Astrocyte (in vitro differentiated cells and primary cell): ENCODE data around the gene ARMC12. TPM values are rescaled to one million over a fixed set of nuclear protein-coding genes. Genes with fewer than 3 reads are reported as not detected.

Source experiments
- DNase-seq: peaks from one replicate; pipeline ENCODE4 v3.0.0-alpha.2; 2010; ENCODE audit warnings: low read depth
- FAIRE-seq: peaks from 2 replicates; lab custom pipeline; 2011; peaks lifted over from hg19 to GRCh38; lab: Jason Lieb, UNC
- H2AFZ ChIP-seq: 2 replicates; pipeline ENCODE4 v1.6.0; 2012; ENCODE audit warnings: low read depth, low read length, inconsistent platforms
- H3K27ac ChIP-seq: 2 replicates; pipeline ENCODE4 v1.5.1; 2011; ENCODE audit warnings: low read depth, low read length, inconsistent platforms
- H3K27me3 ChIP-seq: 2 replicates; pipeline ENCODE4 v1.6.0; 2011; ENCODE audit warnings: low read length, inconsistent platforms; ENCODE audit not compliant: insufficient read depth
- H3K36me3 ChIP-seq: 2 replicates; pipeline ENCODE4 v1.5.1; 2011; ENCODE audit warnings: low read length, inconsistent platforms; ENCODE audit not compliant: insufficient read depth
- H3K4me1 ChIP-seq: 2 replicates; pipeline ENCODE4 v1.5.1; 2011; ENCODE audit warnings: low read length, inconsistent platforms; ENCODE audit not compliant: insufficient read depth
- H3K4me2 ChIP-seq: 2 replicates; pipeline ENCODE4 v1.6.0; 2012; ENCODE audit warnings: low read length, inconsistent platforms
- H3K4me3 ChIP-seq: 2 replicates; pipeline ENCODE4 v1.5.1; 2011; ENCODE audit warnings: low read depth, mild to moderate bottlenecking, low read length, inconsistent platforms; ENCODE audit not compliant: insufficient read depth
- H3K79me2 ChIP-seq: 2 replicates; pipeline ENCODE4 v1.6.0; 2012; ENCODE audit warnings: mild to moderate bottlenecking, low read length, inconsistent platforms; ENCODE audit not compliant: insufficient read depth
- H3K9ac ChIP-seq: 2 replicates; pipeline ENCODE4 v1.6.0; 2012; ENCODE audit warnings: mild to moderate bottlenecking, low read length, inconsistent platforms
- H3K9me3 ChIP-seq: 2 replicates; pipeline ENCODE4 v1.5.1; 2012; ENCODE audit warnings: low read depth, mild to moderate bottlenecking, low read length, inconsistent platforms; ENCODE audit not compliant: insufficient read depth
- H4K20me1 ChIP-seq: 2 replicates; pipeline ENCODE4 v1.6.0; 2012; ENCODE audit warnings: low read length, inconsistent platforms; ENCODE audit not compliant: insufficient read depth
- H3K27ac Mint-ChIP-seq: one replicate; pipeline ENCODE4 v1.8.0; 2021; ENCODE audit warnings: mild to moderate bottlenecking, mixed read lengths; ENCODE audit not compliant: unreplicated experiment
- H3K27me3 Mint-ChIP-seq: one replicate; pipeline ENCODE4 v1.8.0; 2021; ENCODE audit warnings: low read depth, mixed read lengths; ENCODE audit not compliant: unreplicated experiment
- H3K36me3 Mint-ChIP-seq: one replicate; pipeline ENCODE4 v1.8.0; 2021; ENCODE audit warnings: low read depth, mixed read lengths; ENCODE audit not compliant: unreplicated experiment
- H3K4me1 Mint-ChIP-seq: one replicate; pipeline ENCODE4 v1.8.0; 2021; ENCODE audit warnings: low read depth, mixed read lengths; ENCODE audit not compliant: unreplicated experiment
- H3K4me3 Mint-ChIP-seq: one replicate; pipeline ENCODE4 v1.8.0; 2021; ENCODE audit warnings: mild to moderate bottlenecking, moderate library complexity, mixed read lengths; ENCODE audit not compliant: unreplicated experiment
- H3K9me3 Mint-ChIP-seq: one replicate; pipeline ENCODE4 v1.8.0; 2021; ENCODE audit warnings: mild to moderate bottlenecking, mixed read lengths; ENCODE audit not compliant: unreplicated experiment
- EZH2 ChIP-seq: IDR thresholded peaks from 2 replicates; pipeline ENCODE4 v1.6.1; 2012; ENCODE audit warnings: mild to moderate bottlenecking, low read length, inconsistent platforms; ENCODE audit not compliant: insufficient read depth
- total RNA-seq: library from RNA; stranded (reverse); gene quantifications from 2 replicates; pipeline ENCODE4 v1.2.1, GENCODE V29; 2021
- TF ChIP-seq, protein P1 (sequence below): IDR thresholded peaks from 2 replicates; pipeline ENCODE4 v1.5.1; 2011; ENCODE audit warnings: low read depth, mild to moderate bottlenecking, inconsistent platforms, low read length, moderate library complexity; ENCODE audit not compliant: insufficient read depth

ARMC12 gene
- total RNA-seq, 1 donor from 2014 or later: 0.25 TPM

DNA sequence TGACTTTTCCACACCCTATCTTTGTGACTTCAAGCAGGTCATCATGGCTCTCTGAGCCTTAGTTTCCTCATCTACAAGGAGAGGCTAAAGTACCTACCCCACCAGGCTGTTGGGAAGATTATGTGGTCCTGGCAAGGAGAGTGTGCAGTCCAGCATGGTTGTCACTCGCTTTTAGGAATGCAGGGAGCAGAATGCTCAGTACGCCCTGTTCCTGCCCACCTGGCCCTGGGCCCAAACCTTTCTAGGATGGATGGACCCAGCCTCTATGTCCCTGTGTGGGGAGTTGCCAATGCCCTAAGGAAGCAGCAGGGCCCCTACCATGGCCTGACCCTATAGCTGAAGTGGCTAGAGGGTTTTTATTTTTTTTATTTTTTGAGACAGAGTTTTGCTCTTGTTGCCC lies 41.6 kb downstream of the ARMC12 start:
- DNase-seq: no peak
- no peak overlapping the region for H2AFZ ChIP-seq
- no peak for FAIRE-seq
- H3K9ac ChIP-seq: no peak overlapping the region
- Mint-ChIP-seq H3K4me3 (no peak overlapping the region), H3K36me3 (no peaks in the 10 kb centered on the region), H3K9me3 (peaks cover 2% of the 10 kb centered on the region), H3K4me1 (no peaks in the 10 kb centered on the region), H3K27me3 (peaks cover 51% of the 10 kb centered on the region), H3K27ac (no peak overlapping the region)
- H3K36me3 ChIP-seq: no peaks in the 10 kb centered on the region
- no peaks in the 10 kb centered on the region for H4K20me1 ChIP-seq
- no peak overlapping the region for H3K27ac ChIP-seq
- TF ChIP-seq, protein P1, sequence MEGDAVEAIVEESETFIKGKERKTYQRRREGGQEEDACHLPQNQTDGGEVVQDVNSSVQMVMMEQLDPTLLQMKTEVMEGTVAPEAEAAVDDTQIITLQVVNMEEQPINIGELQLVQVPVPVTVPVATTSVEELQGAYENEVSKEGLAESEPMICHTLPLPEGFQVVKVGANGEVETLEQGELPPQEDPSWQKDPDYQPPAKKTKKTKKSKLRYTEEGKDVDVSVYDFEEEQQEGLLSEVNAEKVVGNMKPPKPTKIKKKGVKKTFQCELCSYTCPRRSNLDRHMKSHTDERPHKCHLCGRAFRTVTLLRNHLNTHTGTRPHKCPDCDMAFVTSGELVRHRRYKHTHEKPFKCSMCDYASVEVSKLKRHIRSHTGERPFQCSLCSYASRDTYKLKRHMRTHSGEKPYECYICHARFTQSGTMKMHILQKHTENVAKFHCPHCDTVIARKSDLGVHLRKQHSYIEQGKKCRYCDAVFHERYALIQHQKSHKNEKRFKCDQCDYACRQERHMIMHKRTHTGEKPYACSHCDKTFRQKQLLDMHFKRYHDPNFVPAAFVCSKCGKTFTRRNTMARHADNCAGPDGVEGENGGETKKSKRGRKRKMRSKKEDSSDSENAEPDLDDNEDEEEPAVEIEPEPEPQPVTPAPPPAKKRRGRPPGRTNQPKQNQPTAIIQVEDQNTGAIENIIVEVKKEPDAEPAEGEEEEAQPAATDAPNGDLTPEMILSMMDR: no peak
- no peak for TF ChIP-seq EZH2
- H3K27me3 ChIP-seq: peaks cover 8% of the 10 kb centered on the region
- no peaks in the 10 kb centered on the region for H3K9me3 ChIP-seq
- H3K4me1 ChIP-seq: no peaks in the 10 kb centered on the region
- no peak overlapping the region for H3K4me2 ChIP-seq
- H3K4me3 ChIP-seq: no peak overlapping the region
- H3K79me2 ChIP-seq: no peaks in the 10 kb centered on the region

DNA sequence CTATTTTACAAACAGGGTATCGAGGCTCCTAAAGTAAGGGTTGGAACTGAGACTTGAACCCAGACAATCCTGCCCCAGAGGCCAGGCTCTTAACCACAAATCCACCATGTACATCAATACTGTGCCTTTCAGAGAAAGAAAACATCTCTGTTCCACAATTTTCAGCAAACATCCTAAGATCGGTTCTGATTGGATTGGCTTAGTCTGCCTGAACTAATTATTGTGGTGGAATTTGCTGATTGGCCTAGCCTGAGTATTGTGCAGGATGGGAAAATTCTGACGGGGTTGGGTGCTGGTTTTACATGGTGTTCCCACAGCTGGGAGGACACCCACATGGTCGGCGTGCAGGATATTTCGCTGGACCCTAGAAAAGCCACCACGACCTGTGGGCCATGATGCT lies 43.9 kb downstream of the ARMC12 start, which contains the start of gene CLPSL1:
Gene CLPSL1 (plus strand): TSS at position 301 of the 400 bp plus-strand sequence. CDS start 92 bp downstream, at position 393.
- H3K4me1 ChIP-seq: no peaks in the 10 kb centered on the region

DNA sequence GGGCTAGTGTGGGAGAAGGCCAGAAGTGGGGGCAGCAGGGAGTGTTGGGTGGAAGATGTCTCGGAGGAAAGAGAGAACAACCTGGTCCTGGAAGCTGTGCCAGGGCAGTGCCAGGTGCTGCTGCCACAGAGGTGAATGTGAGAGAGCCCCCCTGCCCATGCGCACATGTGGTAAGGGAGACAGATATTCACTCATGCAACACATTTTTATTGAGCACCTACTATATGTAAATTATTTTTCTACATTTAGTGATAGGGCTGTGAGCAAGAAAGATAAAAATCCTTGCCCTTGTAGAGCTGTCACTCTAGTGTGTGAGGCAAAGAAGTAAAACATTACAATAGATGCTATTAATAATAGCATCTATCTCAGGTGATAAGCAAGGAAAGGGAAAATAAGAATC lies 44.5 kb downstream of the ARMC12 start:
- Mint-ChIP-seq H3K27me3 (peaks cover 49% of the 10 kb centered on the region), H3K4me1 (no peaks in the 10 kb centered on the region), H3K4me3 (no peak overlapping the region), H3K27ac (no peak overlapping the region), H3K36me3 (no peaks in the 10 kb centered on the region), H3K9me3 (peaks cover 2% of the 10 kb centered on the region)
- Histone ChIP-seq H3K36me3 (no peaks in the 10 kb centered on the region), H3K27ac (no peak overlapping the region), H3K4me2 (no peak overlapping the region), H3K4me1 (no peaks in the 10 kb centered on the region), H4K20me1 (no peaks in the 10 kb centered on the region), H3K79me2 (no peaks in the 10 kb centered on the region), H3K4me3 (no peak overlapping the region), H2AFZ (no peak overlapping the region), H3K9me3 (no peaks in the 10 kb centered on the region), H3K27me3 (peaks cover 12% of the 10 kb centered on the region), H3K9ac (no peak overlapping the region)
- no peak for FAIRE-seq
- TF ChIP-seq EZH2: no peak
- TF ChIP-seq, protein P1: no peak
- DNase-seq: no peak

More for the DNA sequence above, 43.9 kb downstream of the ARMC12 start, which contains the start of gene CLPSL1:
- Histone ChIP-seq H3K4me3 (no peak within 1 kb of the TSS), H3K27ac (no peak within 1 kb of the TSS), H3K27me3 (peaks cover 11% of the 10 kb centered on the region), H4K20me1 (no peaks in the 10 kb centered on the region), H3K4me2 (no peak within 1 kb of the TSS), H3K9ac (no peak within 1 kb of the TSS), H2AFZ (no peak within 1 kb of the TSS), H3K36me3 (no peaks in the 10 kb centered on the region), H3K9me3 (no peaks in the 10 kb centered on the region), H3K79me2 (no peaks in the 10 kb centered on the region)
- Mint-ChIP-seq H3K27me3 (peaks cover 50% of the 10 kb centered on the region), H3K27ac (no peak within 1 kb of the TSS), H3K36me3 (no peaks in the 10 kb centered on the region), H3K9me3 (peaks cover 2% of the 10 kb centered on the region), H3K4me3 (no peak within 1 kb of the TSS), H3K4me1 (no peaks in the 10 kb centered on the region)
- FAIRE-seq: no peak
- DNase-seq: no peak
- TF ChIP-seq, protein P1: no peak
- TF ChIP-seq EZH2: no peak
